Loucy (cell line): ENCODE measurements around the gene TTC7B.

Source experiments
- EZH2phosphoT487 ChIP-seq: fragments of 200-600 bp; IDR thresholded peaks from 2 replicates; pipeline ENCODE4 v1.6.1; 2018; ENCODE audit warnings: antibody characterized with exemption, mild to moderate bottlenecking, moderate library complexity, borderline replicate concordance
- TF ChIP-seq, protein P1 (sequence below): fragments of 200-600 bp; sonication (generic); conservative IDR thresholded peaks from 2 replicates; pipeline ENCODE4 v1.5.1; 2014; ENCODE audit warnings: mild to moderate bottlenecking, antibody characterized with exemption, low read length

DNA sequence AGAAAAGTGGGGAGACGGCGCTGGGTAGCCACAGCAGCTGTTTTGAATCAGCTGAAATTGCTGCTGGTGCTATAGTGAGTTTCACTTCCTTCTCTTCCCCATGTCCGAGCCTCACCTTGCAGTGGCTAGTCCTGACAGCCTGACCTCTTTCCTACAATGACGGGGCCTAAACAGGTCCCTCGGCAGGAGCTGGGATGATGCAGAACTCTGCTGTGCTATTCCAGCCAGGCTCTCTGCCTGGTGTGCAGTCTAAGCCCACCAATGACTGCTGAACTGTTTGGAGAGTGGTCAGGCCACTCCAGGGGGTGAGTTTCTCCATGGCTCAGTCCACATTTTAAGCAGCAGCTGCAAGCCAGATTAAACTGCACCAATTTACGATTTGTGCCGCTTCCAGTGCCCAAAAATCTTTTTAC is 207.3 kb downstream of the TTC7B start:
- TF ChIP-seq, protein P1, sequence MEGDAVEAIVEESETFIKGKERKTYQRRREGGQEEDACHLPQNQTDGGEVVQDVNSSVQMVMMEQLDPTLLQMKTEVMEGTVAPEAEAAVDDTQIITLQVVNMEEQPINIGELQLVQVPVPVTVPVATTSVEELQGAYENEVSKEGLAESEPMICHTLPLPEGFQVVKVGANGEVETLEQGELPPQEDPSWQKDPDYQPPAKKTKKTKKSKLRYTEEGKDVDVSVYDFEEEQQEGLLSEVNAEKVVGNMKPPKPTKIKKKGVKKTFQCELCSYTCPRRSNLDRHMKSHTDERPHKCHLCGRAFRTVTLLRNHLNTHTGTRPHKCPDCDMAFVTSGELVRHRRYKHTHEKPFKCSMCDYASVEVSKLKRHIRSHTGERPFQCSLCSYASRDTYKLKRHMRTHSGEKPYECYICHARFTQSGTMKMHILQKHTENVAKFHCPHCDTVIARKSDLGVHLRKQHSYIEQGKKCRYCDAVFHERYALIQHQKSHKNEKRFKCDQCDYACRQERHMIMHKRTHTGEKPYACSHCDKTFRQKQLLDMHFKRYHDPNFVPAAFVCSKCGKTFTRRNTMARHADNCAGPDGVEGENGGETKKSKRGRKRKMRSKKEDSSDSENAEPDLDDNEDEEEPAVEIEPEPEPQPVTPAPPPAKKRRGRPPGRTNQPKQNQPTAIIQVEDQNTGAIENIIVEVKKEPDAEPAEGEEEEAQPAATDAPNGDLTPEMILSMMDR = no peak
- no peak for TF ChIP-seq EZH2phosphoT487
